CD1c-positive myeloid dendritic cell (primary cell): ENCODE results near the gene CCDC8.
A peak's percentile ranks its signal among the peaks of the same experiment; 100 is the strongest.
"Not testable (repeated sequence)": the region's sequence is repeated elsewhere in the genome, so short reads cannot be mapped to it uniquely, and the experiment has no call there.

Source experiments
- DNase-seq: peaks from one replicate; pipeline ENCODE4 v3.0.0-alpha.2; 2016; ENCODE audit errors: extremely low spot score

The CCDC8 gene

DNA sequence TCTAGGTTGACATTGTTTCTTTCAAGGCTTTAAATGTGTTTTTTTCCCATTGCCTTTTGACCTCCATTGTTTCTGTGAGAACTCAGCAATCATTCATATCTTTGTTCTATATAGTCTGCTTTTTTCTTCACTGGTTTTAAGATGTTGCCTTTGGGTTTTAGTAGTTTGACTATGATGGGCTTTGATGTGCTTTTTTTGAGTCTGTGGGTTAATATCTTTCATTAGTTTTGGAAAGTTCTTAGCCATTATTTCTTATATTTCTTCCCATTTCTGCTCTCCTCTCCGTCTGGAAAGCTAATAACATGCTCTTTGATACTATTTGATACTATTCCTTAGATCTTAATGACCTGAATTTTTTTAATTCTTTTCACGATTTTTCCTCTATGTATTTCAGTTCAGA, 32.7 kb downstream of the CCDC8 start:
- no peak for DNase-seq

DNA sequence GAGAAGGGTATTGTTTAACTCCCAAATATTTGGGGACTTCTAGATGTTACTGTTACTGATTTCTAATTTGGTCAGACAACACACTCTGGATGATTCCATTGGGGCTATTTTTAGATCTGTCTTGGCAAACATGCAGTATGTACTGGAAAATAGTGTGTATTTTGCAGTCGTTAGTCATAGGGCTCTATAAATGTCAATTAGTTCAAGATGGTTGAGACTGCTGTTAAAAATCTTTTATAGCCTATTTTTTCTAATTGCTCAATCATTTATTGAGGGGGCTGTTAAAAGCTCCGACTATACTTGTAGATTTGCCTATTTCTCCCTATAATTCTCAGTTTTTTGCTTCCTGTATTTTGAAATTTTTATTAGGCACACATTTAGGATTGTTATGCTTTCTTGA, 35.1 kb downstream of the CCDC8 start:
- no peak for DNase-seq

DNA sequence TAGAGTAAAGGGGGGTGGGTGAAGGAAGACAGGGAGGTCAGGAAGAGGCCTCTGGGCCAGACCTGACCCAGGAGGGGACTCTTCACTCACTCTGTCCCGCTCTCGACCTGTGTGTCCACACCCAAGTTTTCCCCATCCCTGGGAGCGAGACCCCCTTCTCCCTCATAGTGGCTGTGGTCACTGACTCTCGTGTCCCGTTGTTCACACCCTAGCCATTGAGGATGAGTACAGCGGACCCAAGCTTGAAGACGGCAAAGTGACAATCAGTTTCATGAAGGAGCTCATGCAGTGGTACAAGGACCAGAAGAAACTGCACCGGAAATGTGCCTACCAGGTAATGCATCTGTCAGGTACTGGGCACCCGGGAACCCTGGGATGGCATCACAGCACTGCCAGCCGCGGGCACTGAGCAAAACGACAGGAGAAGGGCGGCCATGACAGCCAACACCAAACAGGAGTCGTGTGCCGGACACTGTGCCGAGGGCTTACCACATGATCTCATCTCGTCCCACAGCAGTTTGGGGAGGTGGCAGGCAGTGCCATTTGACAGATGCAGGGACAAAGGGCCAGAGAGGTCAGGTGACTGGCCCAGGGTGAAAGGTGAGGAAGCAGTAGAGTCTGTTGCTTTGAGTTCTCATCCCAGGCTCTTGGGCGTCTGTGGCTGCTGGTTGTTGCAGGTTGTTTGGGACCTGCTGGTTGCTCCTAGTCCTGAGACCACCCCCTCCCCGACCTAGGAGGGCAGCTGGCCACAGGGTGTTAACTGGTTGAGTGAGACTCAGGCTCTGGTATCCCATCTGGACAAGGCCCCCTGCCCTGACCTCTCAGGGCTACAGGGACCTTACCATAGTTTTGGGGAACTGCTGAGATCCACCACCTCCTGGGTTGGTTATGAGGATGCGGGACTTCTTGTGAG, 36.9 kb downstream of the CCDC8 start:
- DNase-seq: no peak

DNA sequence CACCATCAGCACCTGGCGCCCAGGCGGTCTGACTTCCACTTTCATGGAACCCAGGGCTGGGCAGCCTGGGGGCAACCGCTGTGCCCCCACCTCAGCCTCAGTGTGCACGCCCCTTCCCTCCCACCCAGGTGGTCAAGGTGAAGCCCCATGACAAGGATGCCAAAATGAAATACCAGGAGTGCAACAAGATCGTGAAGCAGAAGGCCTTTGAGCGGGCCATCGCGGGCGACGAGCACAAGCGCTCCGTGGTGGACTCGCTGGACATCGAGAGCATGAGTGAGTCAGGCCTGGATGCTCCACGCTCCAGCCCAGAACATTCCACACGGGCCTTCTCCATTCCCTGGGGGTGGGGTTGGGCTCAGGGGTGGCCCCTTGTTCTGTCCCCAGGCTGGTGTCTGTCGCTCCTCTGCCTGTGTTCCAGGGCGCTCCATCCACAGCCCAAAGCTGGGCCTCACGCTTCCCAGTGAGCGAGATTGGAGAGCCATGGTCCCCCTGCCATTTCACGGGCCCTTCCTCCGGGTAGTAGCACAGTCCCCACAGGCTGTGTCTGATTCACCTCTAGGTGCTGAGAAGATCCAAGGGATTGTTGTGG, 37.8 kb downstream of the CCDC8 start:
- not testable (repeated sequence) for DNase-seq

DNA sequence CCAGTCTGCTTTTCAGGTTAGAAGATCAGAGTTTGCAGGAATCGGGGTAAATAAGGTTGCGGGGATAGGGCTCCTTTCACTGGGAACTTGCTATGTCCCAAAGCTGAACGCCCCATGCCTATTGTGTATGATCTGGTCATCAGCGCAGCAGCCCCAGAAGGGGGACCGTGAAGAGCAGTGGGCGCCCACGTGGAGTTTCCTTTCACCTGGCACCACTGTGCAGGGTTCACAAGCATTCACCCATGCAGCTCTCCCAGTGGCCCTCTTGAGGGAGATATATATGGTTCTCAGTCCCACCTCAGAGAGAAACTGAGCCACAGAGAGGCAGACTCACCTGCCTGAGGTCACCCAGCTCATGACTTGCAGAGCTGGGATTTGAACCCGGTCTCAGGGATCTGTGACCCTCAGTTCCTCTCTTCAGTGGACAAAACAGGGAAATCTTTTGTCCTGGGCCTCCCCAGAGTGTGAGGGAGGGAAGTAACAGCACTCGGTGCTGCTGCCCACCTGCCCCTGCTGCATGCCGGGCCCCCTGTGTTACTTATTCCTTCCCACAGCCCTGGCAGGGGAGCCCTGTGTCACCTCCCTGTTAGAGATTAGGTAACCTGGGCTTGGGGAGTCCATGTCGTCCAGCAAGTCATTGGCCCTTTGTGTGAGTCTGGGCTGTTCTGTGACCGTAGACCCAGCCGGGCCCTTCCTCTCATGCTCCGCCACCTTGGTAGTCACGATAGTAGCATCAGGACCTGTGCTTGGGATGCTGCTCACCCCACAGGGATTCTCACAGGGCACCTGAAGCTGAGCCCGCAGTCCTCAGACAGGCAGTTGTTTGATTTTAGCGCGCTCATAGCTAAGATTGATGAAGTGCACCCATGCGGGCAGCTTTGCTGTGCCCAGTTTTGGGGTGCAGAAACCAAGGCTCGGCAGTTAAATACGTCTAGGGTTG, 38.6 kb downstream of the CCDC8 start:
- DNase-seq: no peak

DNA sequence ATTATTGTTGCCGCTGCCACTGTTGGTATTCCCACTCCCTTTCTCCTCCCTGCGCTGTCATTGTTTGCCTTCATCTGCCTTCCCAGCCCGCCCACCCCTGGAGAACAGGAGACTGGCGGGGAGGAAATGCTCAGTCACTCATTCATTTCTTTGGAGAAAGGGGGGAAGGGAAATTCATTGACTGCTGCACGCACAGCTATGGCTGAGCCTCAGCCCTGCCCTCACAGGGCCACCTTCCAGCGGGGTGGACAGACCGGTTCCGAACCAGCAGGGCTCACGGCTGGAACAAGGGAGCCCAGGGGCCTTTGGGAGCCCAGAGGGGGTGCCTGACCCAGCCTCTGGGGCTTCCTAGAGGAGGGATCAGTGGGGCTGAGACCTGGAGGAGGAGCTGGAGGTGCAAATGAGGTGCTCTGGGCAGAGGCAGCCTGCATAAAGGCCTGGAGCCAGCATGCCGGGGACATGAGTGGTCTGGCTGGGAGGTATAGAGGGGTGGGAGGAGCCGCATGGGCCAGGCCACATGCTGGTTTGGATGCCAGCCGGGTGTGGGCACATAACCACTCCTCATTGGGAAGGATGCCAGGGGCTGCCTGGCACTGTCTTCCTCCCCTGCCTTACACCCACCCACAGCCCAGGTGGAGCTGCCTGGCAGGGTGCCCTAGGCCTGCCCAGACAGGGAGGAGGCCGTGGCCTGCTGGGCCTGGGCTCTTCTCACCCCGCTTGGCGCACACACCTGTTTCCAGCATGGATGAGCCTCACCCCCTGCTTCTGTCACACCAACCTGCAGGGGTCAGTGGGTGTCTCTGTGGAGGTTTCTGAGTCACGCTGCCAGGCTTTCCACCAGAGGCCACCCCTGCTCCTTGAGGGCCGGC, 39.6 kb downstream of the CCDC8 start:
- no peak for DNase-seq

DNA sequence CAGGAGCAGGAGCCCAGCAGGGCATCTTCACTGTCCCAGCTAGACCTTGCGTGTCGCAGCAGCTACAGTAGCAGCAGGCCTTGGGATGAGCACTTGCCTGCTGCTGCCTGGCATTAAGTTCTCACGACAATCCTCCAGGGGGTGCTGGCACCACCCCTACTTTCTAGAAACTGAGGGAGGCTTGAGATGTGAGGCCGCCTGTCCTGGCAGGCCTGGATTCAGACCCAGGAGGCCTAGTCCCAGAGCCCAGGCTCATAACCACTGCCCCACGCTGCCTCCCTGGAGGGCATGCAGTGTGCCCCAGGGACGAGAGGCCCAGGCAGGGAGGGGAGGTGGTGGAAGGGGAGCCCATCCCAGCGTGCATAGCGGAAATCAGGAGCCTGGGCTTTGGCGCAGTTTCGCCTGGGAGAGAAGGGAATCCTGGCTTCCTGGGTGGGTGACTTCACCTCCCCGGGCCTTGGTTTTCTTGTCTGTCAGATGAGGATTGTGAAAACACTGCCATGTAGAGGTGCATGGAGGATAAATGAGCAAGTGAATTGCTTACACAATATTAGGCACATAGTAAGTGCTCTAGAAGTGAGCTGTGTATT, 40.4 kb downstream of the CCDC8 start:
- DNase-seq: no peak

DNA sequence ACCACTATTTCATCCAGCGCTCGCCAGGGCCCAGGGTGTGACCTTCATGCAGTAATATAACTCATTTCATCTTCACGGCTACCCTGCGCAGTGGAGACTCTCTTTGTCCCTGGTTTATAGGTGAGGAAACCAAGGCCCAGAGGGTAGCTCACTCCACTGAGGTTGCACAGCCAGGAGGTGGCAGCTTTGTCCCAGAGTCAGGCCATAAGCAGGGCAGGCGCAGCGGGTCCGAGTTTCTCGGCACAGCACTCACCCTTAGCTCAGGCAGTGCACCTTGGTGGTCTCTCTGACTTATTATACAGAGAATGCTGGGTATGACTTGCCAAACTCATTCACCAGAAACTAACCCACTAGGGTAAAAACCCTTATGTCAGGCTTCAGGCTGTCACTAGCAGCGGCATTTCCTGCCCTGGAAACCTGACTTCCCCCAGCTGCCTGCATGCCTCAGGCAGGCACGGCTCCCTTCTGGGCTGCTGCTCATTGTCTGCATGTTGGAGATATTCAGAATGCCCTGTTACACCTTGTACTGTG, 41.9 kb downstream of the CCDC8 start:
- no peak for DNase-seq

DNA sequence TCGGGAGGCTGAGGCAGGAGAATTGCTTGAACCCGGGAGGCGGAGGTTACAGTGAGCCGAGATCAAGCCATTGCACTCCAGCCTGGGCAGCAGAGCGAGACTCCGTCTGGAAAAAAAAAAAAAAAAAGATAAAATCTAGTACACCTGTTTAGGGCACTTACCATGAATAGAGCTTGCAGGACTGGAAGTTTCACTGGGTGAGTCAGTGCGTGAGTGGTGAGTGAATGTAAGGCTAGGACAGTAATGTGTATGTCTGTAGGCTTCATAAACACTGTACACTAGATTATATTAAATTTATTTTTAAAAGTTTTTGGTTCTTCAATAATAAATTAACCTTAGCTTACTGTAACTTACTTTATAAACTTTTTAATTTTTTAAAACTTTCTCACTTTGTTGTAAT, 43.5 kb downstream of the CCDC8 start:
- no peak for DNase-seq

DNA sequence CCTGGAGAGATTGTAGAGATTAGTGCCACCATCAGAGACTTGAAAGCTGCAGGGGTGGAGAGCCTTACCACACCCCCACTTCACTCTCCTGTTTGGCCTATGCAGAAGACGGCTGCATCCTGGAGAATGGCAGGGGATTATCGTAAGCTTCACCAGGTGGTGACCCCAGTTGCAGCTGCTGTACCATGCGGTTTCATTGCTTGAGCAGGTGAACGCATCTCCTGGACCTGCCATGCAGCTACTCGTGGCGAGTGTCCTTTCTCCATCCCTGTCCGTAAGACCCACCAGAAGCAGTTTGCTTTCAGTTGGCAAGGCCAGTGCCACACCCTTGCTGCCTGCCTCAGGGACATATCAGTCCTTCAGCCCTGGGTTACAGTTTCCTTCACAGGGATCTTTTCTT, 45.2 kb downstream of the CCDC8 start:
- no peak for DNase-seq

DNA sequence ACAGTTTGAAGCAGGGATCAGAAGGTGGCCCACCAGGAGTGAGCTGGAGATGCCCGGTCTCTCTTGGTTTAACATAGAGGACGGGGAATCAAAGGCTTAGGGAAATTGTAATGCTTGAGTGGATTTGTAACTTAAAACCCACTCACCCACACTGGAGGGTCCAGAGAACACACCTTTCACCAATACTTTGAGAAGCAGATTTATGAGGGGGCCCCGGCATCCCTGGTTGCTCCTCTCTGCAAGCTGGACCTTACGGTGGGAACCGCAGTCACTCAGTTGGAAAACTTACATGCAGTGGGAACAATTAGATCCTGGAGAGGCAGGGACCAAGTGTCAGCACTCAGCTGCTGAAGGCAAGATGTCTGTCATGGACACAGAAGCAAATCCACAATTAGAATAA, 45.9 kb downstream of the CCDC8 start:
- DNase-seq: no peak

DNA sequence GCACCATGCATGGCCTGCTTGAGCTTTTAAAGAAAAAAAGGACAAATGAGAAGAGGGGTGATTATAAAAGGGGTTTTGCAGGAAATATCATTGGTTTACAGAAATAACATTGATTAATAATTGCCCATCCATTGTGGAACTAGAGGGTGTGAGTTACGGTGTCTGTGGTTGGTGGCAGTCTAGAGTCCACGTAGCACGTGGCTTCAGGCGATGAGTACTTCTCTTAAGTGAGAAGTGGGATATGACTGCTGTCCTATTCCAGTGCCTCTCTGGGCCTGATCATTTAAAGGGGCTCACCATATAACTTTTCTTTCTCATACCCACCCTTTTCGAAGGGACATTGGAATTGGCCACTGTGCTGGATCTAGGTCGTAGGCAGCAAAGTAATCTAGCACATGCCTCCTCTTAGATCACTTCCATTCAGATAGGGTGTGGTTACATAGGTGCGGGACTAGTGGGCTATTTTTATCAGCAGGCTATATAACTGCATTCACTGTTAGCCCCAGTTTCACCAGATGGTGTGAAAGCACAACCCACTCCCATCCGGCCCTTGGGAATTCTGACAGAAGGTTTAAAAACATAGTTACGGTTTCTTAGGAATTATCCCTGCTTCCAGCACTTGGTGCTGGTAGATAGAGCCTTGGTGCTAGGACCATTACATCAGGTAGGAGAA, 46.6 kb downstream of the CCDC8 start:
- DNase-seq: no peak

DNA sequence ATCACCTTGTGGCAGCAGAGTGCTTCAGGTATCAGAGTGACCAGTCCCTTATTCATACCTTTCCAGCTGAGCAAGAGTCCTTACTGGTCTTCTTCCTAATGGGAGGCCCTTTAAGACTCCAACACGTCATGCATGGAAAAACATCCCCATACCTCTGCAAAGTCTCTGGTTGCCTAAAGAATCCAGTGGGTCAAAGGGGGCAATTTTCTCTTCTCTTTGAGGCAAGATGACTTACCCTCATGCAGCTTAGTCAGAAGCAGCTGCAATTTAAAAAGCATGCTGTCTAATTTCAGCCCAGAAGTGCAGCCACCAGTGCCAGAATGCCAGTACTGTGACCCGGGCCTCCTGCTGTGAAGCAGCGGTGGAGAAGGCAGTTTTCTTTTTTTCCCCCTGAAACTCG, 47.8 kb downstream of the CCDC8 start:
- no peak for DNase-seq

DNA sequence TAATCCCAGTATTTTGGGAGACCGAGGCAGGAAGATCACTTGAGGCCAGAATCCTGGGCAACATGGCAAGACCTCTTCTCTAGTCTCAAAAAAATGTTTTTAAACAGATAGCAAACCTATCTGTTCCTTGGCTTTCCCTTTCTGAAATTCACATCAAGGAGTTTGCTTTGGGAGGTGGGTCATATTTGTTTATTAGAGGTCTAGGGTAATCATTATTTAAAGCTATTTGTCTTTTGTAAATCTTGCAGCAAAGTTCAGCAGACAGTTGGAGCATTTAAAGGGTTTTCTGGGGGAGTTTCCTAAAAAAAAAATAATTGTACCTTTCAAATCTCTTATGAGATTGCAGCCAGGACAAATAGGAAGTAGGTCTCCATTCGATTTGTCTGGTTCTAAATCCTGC, 49.0 kb downstream of the CCDC8 start:
- DNase-seq: no peak

DNA sequence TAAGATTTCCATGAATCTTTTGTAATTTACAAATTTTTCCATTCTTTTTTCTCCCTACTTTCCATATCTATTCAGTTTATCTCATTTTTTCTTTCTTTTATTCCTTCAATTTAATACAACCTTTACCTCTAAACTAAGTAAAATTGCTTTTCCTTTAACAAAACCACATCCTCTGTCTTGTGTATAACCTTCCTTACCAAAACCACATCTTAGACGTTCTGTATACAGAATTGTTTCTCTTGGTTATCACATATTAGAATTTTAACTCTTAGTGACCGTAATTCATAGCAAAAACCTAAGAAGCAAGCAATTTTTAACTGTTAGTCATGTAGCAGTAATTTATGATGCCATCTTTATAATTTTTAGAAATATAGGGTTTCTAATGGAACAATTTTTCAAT, 51.4 kb downstream of the CCDC8 start:
- DNase-seq: peak; percentile 1
